Panc1 (cell line): ENCODE results near the gene CD300E. TPM values are rescaled to one million over a fixed set of nuclear protein-coding genes. Genes with fewer than 3 reads are reported as not detected.

Experiments
- ATAC-seq: fragments of 200-7000 bp; cut with Tn5 transposase; 2 replicates; pipeline ENCODE4 v1.9.1; 2020; ENCODE audit warnings: mild to moderate bottlenecking, moderate library complexity
- BruUV-seq: library from RNA; stranded (reverse); fragments of 400-500 nt; replicated peaks from 2 replicates; lab custom pipeline; 2021; lab: Mats Ljungman, UMichigan
- CTCF ChIA-PET: fragments of 300-600 bp; sonication (Branson Sonifier 250); formaldehyde crosslinking; loops from one replicate; lab custom pipeline; 2022; ENCODE audit warnings: antibody characterized with exemption; lab: Charles Lee
- POLR2A ChIA-PET: fragments of 300-600 bp; sonication (Branson Sonifier 250); formaldehyde crosslinking; loops from one replicate; lab custom pipeline; 2022; ENCODE audit warnings: antibody characterized with exemption; lab: Charles Lee
- DNase-seq: peaks from one replicate; pipeline ENCODE4 v3.0.0-alpha.2; 2010; ENCODE audit warnings: low read depth, low spot score
- H3K27ac ChIP-seq: 2 replicates; pipeline ENCODE4 v1.5.1; 2011; ENCODE audit warnings: mild to moderate bottlenecking, low read length, inconsistent platforms
- H3K27me3 ChIP-seq: fragments of 200-500 bp; sonication (Bioruptor generic); 2 replicates; pipeline ENCODE4 v1.6.0; 2014; ENCODE audit warnings: low read length, inconsistent platforms; ENCODE audit not compliant: control insufficient read depth, insufficient read depth
- H3K36me3 ChIP-seq: fragments of 200-500 bp; sonication (Bioruptor generic); 2 replicates; pipeline ENCODE4 v1.5.1; 2014; ENCODE audit warnings: inconsistent platforms, mild to moderate bottlenecking, low read length, moderate library complexity; ENCODE audit not compliant: control insufficient read depth, insufficient read depth
- H3K4me1 ChIP-seq: 2 replicates; pipeline ENCODE4 v1.5.1; 2011; ENCODE audit warnings: inconsistent platforms, mild to moderate bottlenecking, low read length, moderate library complexity; ENCODE audit not compliant: control insufficient read depth, insufficient read depth
- H3K4me3 ChIP-seq, 2 experiments: 2 replicates each; pipeline ENCODE4 v1.5.1; 2011 to 2012; ENCODE audit warnings: low read depth in 2 of 2, low read length in 2 of 2, mild to moderate bottlenecking in 2 of 2, inconsistent platforms in 1 of 2, moderate library complexity in 1 of 2
- H3K9me3 ChIP-seq: fragments of 200-500 bp; sonication (Bioruptor generic); 2 replicates; pipeline ENCODE4 v1.5.1; 2014; ENCODE audit warnings: low read depth, mild to moderate bottlenecking, inconsistent platforms, low read length, moderate library complexity; ENCODE audit not compliant: control insufficient read depth, insufficient read depth
- CTCF ChIP-seq: fragments of 450-650 bp; IDR thresholded peaks from 2 replicates; pipeline ENCODE4 v1.5.1; 2017; ENCODE audit warnings: mild to moderate bottlenecking
- POLR2AphosphoS5 ChIP-seq: IDR thresholded peaks from 2 replicates; pipeline ENCODE4 v1.6.1; 2012; ENCODE audit warnings: mild to moderate bottlenecking, low read depth, low read length, moderate library complexity
- SIN3A ChIP-seq: IDR thresholded peaks from 2 replicates; pipeline ENCODE4 v1.6.1; 2012; ENCODE audit warnings: low read depth, mild to moderate bottlenecking, low read length, moderate library complexity, borderline replicate concordance; ENCODE audit not compliant: insufficient read depth
- TCF7L2 ChIP-seq: IDR thresholded peaks from 2 replicates; pipeline ENCODE4 v1.6.1; 2011; ENCODE audit warnings: mild to moderate bottlenecking, low read depth, low read length, inconsistent platforms
- in situ Hi-C: cut with HindIII; loops from 2 replicates; pipeline ENCODE4 v1.10.0; 2016; ENCODE audit warnings: low sequenced_read_pairs, low pct_unique_long_range_greater_than_20kb
- intact Hi-C: fragments of 100-400 bp; cut with micrococcal nuclease; formaldehyde crosslinking; loops from one replicate; pipeline ENCODE4 v1.10.0; 2022; ENCODE audit not compliant: unreplicated experiment
- total RNA-seq: library from RNA; stranded (reverse); gene quantifications from one replicate; pipeline ENCODE4 v1.2.1, GENCODE V29; 2021; ENCODE audit not compliant: unreplicated experiment
- TF ChIP-seq, protein P1 (sequence below), 2 experiments: IDR thresholded peaks; 2 replicates each; pipeline ENCODE4 v1.6.1; 2011 to 2012; ENCODE audit warnings: low read depth in 2 of 2, control low read depth in 1 of 2, low read length in 1 of 2, mild to moderate bottlenecking in 1 of 2, moderate library complexity in 1 of 2; ENCODE audit not compliant: insufficient read depth in 1 of 2

Gene CD300E
- total RNA-seq, 1 experiment from 2014 or later: not detected

DNA sequence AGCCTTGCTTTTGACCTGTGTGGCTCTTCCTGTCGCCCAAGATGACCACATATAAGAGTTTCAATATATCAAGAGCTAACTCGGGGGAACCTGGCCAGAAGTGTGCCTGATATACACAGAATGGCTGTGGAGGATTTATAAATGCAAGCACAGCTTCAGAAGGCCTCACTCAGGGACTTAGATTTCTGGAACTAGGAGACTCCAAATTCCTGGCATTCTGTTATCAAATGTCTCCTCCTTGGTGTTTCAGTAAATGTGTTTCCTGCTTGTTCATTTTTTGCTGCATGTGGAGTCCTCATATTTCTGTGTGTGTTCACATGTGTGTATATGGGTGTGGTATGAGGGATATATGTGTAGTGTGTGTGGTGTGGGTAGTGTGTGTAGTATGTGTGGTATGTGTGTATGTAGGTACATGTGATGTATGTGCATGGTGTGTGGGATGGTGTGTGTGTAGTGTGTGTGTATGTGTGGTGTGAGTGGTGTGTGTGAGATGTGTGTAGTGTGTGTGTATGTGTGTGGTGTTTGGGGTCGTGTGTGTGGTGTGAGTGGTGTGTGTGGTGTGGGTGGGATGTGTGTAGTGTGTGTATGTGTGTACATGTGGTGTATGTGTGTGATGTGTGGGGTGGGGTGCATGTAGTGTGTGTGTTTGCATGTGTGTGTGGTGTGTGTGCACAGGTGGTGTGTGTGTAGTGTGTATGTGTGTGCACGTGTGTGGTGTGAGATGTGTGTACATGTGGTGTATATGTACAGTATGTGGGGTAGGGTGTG, 55.2 kb downstream of the CD300E start:
- in situ Hi-C loops (no loop called here), intact Hi-C loops (loop anchor here (5.0 kb wide), 1 partner anchor 169 kb away; the partner anchor contains the start of gene RAB37)
- Histone ChIP-seq H3K4me1 (peaks cover 11% of the 10 kb centered on the region; the same call in 1 of the 2 replicates), H3K36me3 (no peaks in the 10 kb centered on the region), H3K27ac (no peak overlapping the region), H3K9me3 (no peaks in the 10 kb centered on the region), H3K4me3 (no peak overlapping the region), H3K27me3 (no peaks in the 10 kb centered on the region)
- CTCF ChIA-PET: no interaction called here
- BruUV-seq: no TSS peak
- POLR2A ChIA-PET: interaction anchor here (0.6 kb wide), 1 partner anchor 22 kb away, joined by 3 read pairs; no protein-coding TSS in a partner anchor
- DNase-seq: no peak
- ATAC-seq: no peak
- TF ChIP-seq, protein P1, sequence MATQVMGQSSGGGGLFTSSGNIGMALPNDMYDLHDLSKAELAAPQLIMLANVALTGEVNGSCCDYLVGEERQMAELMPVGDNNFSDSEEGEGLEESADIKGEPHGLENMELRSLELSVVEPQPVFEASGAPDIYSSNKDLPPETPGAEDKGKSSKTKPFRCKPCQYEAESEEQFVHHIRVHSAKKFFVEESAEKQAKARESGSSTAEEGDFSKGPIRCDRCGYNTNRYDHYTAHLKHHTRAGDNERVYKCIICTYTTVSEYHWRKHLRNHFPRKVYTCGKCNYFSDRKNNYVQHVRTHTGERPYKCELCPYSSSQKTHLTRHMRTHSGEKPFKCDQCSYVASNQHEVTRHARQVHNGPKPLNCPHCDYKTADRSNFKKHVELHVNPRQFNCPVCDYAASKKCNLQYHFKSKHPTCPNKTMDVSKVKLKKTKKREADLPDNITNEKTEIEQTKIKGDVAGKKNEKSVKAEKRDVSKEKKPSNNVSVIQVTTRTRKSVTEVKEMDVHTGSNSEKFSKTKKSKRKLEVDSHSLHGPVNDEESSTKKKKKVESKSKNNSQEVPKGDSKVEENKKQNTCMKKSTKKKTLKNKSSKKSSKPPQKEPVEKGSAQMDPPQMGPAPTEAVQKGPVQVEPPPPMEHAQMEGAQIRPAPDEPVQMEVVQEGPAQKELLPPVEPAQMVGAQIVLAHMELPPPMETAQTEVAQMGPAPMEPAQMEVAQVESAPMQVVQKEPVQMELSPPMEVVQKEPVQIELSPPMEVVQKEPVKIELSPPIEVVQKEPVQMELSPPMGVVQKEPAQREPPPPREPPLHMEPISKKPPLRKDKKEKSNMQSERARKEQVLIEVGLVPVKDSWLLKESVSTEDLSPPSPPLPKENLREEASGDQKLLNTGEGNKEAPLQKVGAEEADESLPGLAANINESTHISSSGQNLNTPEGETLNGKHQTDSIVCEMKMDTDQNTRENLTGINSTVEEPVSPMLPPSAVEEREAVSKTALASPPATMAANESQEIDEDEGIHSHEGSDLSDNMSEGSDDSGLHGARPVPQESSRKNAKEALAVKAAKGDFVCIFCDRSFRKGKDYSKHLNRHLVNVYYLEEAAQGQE (IDR thresholded peaks at IDR 0.05; ENCODE audit: insufficient read depth in 1 of 2, low read depth in 2 of 2, low read length in 1 of 2): no peak
- TF ChIP-seq POLR2AphosphoS5: no peak
- TF ChIP-seq SIN3A: no peak
- no peak for TF ChIP-seq CTCF
- no peak for TF ChIP-seq TCF7L2

DNA sequence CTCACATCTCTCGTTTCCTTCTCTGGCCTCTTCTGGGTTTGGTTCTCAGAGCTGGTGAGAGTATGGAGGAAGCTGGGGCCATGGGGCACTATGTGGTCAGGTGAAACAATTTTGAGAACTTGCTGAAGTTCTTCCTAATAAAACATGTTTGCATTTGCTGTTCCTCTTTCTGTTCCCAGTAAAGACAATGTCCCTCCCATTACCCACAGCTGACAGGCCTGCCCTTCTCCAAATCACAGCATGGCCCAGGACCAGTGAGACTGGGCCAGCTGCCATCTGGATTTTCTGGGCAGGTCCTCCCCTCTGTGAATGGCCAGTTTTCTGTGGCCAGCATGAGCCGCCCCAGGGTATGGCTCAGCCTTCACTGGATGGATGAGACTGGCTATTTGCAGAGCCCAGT, 56.1 kb downstream of the CD300E start, which contains the start of gene CD300H:
Gene CD300H, minus strand, starts transcription at position 113 of the 400 bp plus-strand sequence.
- ATAC-seq (no peak), DNase-seq (no peak)
- POLR2A ChIA-PET: no interaction called here
- no peaks in the 10 kb centered on the region for H3K36me3 ChIP-seq
- TF ChIP-seq POLR2AphosphoS5: no peak
- H3K4me1 ChIP-seq: peaks cover 11% of the 10 kb centered on the region; the same call in 1 of the 2 replicates
- no peak within 1 kb of the TSS for H3K4me3 ChIP-seq
- intact Hi-C loops (loop anchor here (5.0 kb wide), 1 partner anchor 170 kb away; the partner anchor contains the start of gene RAB37), in situ Hi-C loops (no loop called here)
- no peaks in the 10 kb centered on the region for H3K9me3 ChIP-seq
- H3K27ac ChIP-seq: no peak within 1 kb of the TSS
- BruUV-seq: no TSS peak
- CTCF ChIA-PET: interaction anchor here (1.9 kb wide), 1 partner anchor 90 kb away, joined by 10 read pairs; no protein-coding TSS in a partner anchor
- no peaks in the 10 kb centered on the region for H3K27me3 ChIP-seq
